ENCODE data around the gene HSPB6. TPM values are rescaled to one million over a fixed set of nuclear protein-coding genes. Genes with fewer than 3 reads are reported as not detected.
"Not testable (repeated sequence)": the region's sequence is repeated elsewhere in the genome, so short reads cannot be mapped to it uniquely, and the experiment has no call there.

HSPB6 gene
- total RNA-seq, 1 donor from 2014 or later, result not detected

- Mint-ChIP-seq H3K36me3 (ENCODE audit: low read depth) (no peaks in the 10 kb centered on the region), H3K27ac (no peak overlapping the region), H3K27me3 (peaks cover 30% of the 10 kb centered on the region), H3K4me1 (peaks cover 3% of the 10 kb centered on the region), H3K9me3 (peaks cover 2% of the 10 kb centered on the region), H3K4me3 (no peak overlapping the region)
- POLR2A ChIA-PET, result no interaction called here
- no peak for TF ChIP-seq CTCF (IDR thresholded peaks at IDR 0.05)
- DNase-seq (no peak), ATAC-seq (ENCODE audit: low read depth) (no peak)
- CTCF ChIA-PET, result no interaction called here
- intact Hi-C loops (cut with micrococcal nuclease), result no loop called here
Observed at GRCh38 chr19:35796645-35797542, 40.1 kb upstream of the HSPB6 start.

DNA sequence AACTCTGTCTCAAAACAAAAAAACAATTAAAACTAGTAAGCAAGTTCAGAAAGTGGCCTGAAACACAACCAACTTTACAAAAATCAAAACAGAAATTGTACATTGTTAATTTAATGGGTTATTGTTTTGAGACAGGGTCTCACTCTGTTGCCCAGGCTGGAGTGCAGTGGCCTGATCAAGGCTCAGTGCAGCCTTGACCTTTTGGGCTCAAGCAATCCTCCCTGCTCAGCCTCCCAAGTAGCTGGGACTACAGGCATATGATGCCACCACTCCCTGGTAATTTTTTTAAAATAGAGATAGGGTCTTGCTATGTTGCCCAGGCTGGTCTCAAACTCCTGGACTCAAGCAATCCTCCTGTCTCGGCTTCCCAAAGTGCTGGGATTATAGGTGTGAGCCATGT lies 38.7 kb upstream of the HSPB6 start:
- H3K36me3 Mint-ChIP-seq (ENCODE audit: low read depth); POLR2A ChIA-PET; H3K4me1 Mint-ChIP-seq; intact Hi-C loops (cut with micrococcal nuclease); DNase-seq; H3K9me3 Mint-ChIP-seq; CTCF ChIA-PET; H3K27ac Mint-ChIP-seq; ATAC-seq (ENCODE audit: low read depth); H3K4me3 Mint-ChIP-seq: not testable (repeated sequence)
- peaks cover 30% of the 10 kb centered on the region for H3K27me3 Mint-ChIP-seq

DNA sequence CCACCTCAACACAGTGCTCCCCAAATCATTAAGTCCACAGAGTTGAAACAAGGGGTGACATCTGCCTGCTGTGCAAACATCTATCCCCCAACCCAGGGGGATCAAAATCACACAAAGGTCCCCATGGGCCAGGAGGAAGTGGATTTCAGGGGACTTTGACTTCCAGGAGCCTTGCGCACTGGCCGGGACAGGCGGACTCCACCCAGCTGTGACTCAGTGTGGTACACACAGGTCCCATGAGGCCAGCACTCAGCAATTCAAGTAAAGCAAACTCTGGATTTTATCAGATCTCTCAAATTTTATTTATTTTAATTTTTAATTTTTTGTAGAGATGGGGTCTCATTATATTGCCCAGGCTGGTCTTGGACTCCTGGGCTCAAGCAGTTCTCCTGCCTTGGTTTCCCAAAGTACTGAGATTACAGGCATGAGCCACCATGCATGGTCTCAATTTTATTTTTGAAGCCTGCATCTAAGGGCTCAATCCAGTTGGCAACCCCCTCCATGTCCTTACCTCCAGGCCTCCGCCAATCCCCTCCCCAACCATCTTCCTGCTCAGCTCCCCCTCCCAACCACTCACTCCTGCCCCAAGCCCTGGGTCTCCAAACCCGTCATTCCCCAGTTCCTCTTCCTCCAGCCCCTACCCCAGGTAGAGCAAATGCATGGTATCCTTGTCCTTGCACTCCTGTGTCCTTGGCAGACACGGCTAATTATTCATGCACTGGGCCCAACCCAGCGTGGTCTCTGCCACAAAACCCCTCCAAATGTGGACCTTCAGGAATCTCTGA lies 36.7 kb upstream of the HSPB6 start:
- ChIA-PET POLR2A (no interaction called here), CTCF (no interaction called here)
- no peak overlapping the region for H3K27ac Mint-ChIP-seq
- no peaks in the 10 kb centered on the region for H3K36me3 Mint-ChIP-seq (ENCODE audit: low read depth)
- peaks cover 3% of the 10 kb centered on the region for H3K4me1 Mint-ChIP-seq
- H3K4me3 Mint-ChIP-seq, result no peak overlapping the region
- H3K27me3 Mint-ChIP-seq, result peaks cover 23% of the 10 kb centered on the region
- ATAC-seq (ENCODE audit: low read depth), result peak; percentile 37
- TF ChIP-seq CTCF (IDR thresholded peaks at IDR 0.05), result no peak
- H3K9me3 Mint-ChIP-seq, result no peaks in the 10 kb centered on the region
- intact Hi-C loops (cut with micrococcal nuclease), result no loop called here
- no peak for DNase-seq

- DNase-seq (no peak), ATAC-seq (ENCODE audit: low read depth) (no peak)
- no peak overlapping the region for H3K4me3 Mint-ChIP-seq
- H3K27ac Mint-ChIP-seq, result no peak overlapping the region
- no peaks in the 10 kb centered on the region for H3K9me3 Mint-ChIP-seq
- CTCF ChIA-PET, result no interaction called here
- no peak for TF ChIP-seq CTCF (IDR thresholded peaks at IDR 0.05)
- intact Hi-C loops (cut with micrococcal nuclease), result no loop called here
- H3K27me3 Mint-ChIP-seq, result peaks cover 19% of the 10 kb centered on the region
- no peaks in the 10 kb centered on the region for H3K36me3 Mint-ChIP-seq (ENCODE audit: low read depth)
- POLR2A ChIA-PET, result no interaction called here
- H3K4me1 Mint-ChIP-seq, result peaks cover 3% of the 10 kb centered on the region
Observed at GRCh38 chr19:35792888-35793287, 36.1 kb upstream of the HSPB6 start.

DNA sequence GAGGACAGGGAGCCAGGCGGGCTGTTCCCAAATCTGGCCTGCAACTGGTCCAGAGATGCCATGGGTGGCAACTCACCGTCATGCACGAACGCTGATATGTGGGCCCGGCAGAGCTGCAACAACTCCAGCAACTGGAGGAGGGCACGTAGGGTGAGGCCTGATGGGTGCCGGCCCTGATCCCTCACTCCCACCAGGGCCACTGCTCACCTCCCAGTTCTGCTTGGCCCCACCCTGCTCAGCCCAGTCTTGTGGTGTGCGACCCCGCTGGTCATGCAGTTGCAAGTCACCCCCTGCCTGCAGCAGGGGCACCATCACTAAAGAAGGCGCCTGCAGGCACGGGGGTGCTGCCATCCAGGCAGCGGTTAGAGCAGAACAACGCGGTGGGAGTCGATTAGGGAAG lies 35.5 kb upstream of the HSPB6 start:
- Mint-ChIP-seq H3K27me3 (peaks cover 17% of the 10 kb centered on the region), H3K9me3 (no peaks in the 10 kb centered on the region), H3K4me1 (peaks cover 3% of the 10 kb centered on the region), H3K27ac (no peak overlapping the region), H3K4me3 (no peak overlapping the region), H3K36me3 (ENCODE audit: low read depth) (no peaks in the 10 kb centered on the region)
- ChIA-PET POLR2A (no interaction called here), CTCF (no interaction called here)
- DNase-seq (no peak), ATAC-seq (ENCODE audit: low read depth) (no peak)
- TF ChIP-seq CTCF (IDR thresholded peaks at IDR 0.05), result no peak
- intact Hi-C loops (cut with micrococcal nuclease), result no loop called here

Measured in activated B cell treated with CpG ODN at 0.5 μM for 24 hours (primary cell).